OCI-LY3 (cell line): ENCODE data around the gene KDM4E.

Experiments
- EZH2phosphoT487 ChIP-seq: fragments of 200-600 bp; shearing (Covaris generic); IDR thresholded peaks from 2 replicates; pipeline ENCODE4 v1.6.1; 2018; ENCODE audit warnings: antibody characterized with exemption, mixed run types, low read depth
- TF ChIP-seq, protein P1 (sequence below): fragments of 200-600, 300-600 bp; sonication (generic); IDR thresholded peaks from 2 replicates; pipeline ENCODE4 v1.5.1; 2014; ENCODE audit warnings: antibody characterized with exemption, low read length, low read depth

DNA sequence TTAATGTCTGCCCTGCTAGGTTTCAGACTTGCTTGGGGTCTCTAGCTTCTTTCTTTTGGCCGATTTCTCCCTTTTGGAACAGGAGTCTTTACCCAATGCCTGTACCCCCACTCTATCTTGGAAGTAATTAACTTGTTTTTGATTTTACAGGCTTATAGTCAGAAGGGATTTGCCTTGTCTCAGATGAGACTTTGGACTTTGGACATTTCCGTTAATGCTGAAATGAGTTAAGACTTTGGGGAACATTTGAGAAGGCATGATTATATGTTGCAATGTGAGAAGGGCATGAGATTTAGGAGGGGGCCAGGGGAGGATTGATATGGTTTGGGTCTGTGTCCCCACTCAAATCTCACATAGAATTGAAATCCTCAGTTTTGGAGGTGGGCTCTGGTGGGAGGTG is 29.3 kb downstream of the KDM4E start:
- TF ChIP-seq, protein P1, sequence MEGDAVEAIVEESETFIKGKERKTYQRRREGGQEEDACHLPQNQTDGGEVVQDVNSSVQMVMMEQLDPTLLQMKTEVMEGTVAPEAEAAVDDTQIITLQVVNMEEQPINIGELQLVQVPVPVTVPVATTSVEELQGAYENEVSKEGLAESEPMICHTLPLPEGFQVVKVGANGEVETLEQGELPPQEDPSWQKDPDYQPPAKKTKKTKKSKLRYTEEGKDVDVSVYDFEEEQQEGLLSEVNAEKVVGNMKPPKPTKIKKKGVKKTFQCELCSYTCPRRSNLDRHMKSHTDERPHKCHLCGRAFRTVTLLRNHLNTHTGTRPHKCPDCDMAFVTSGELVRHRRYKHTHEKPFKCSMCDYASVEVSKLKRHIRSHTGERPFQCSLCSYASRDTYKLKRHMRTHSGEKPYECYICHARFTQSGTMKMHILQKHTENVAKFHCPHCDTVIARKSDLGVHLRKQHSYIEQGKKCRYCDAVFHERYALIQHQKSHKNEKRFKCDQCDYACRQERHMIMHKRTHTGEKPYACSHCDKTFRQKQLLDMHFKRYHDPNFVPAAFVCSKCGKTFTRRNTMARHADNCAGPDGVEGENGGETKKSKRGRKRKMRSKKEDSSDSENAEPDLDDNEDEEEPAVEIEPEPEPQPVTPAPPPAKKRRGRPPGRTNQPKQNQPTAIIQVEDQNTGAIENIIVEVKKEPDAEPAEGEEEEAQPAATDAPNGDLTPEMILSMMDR, result no peak
- TF ChIP-seq EZH2phosphoT487, result no peak
